Transverse colon (tissue), 4 donors: ENCODE results near the gene MARS1. TPM values are rescaled to one million over a fixed set of nuclear protein-coding genes. Genes with fewer than 3 reads are reported as not detected.
"Not testable (repeated sequence)": the region's sequence is repeated elsewhere in the genome, so short reads cannot be mapped to it uniquely, and the experiment has no call there.

Experiments used
- DNase-seq: peaks from one replicate; pipeline ENCODE4 v3.0.0-alpha.2; 2019
- H3K27ac ChIP-seq, 4 donors: fragments of 200-600 bp; sonication (generic); 2 replicates each; pipeline ENCODE4 v1.5.1; 2016 to 2018; ENCODE audit warnings: inconsistent platforms in 4 of 4
- H3K27me3 ChIP-seq: fragments of 200-600 bp; sonication (generic); 2 replicates; pipeline ENCODE4 v1.5.1; 2017; ENCODE audit warnings: inconsistent platforms
- H3K36me3 ChIP-seq, 4 donors: fragments of 200-600 bp; sonication (generic); 2 replicates each; pipeline ENCODE4 v1.5.1; 2017 to 2019; ENCODE audit warnings: inconsistent platforms in 4 of 4
- H3K4me1 ChIP-seq, 4 donors: fragments of 200-600 bp; sonication (generic); 2 replicates each; pipeline ENCODE4 v1.5.1; 2017 to 2020; ENCODE audit warnings: inconsistent platforms in 4 of 4
- H3K4me3 ChIP-seq, 4 donors: fragments of 200-600 bp; sonication (generic); 1 replicate in 1 of 4; 2 replicates in 3 of 4; pipeline versions ENCODE4 v1.5.1 to v1.6.1; 2017 to 2019; ENCODE audit warnings: inconsistent platforms in 4 of 4
- H3K9me3 ChIP-seq, 2 donors: fragments of 200-600 bp; sonication (generic); 2 replicates each; pipeline ENCODE4 v1.5.1; 2017 to 2019; ENCODE audit warnings: inconsistent platforms in 2 of 2
- EP300 ChIP-seq: sonication (generic); formaldehyde crosslinking; IDR thresholded peaks from one replicate; pipeline ENCODE4 v1.6.1; 2017; ENCODE audit warnings: antibody characterized with exemption, low read depth
- POLR2A ChIP-seq: fragments of 450-650 bp; IDR thresholded peaks from one replicate; pipeline ENCODE4 v1.6.1; 2016; ENCODE audit warnings: antibody characterized with exemption, mild to moderate bottlenecking, moderate library complexity
- POLR2AphosphoS5 ChIP-seq, 3 donors: sonication (generic); formaldehyde crosslinking; IDR thresholded peaks; one replicate each; pipeline ENCODE4 v1.6.1; 2016; ENCODE audit warnings: antibody characterized with exemption in 3 of 3
- WGBS, 2 donors: methylation state at CpG; one replicate each; pipeline ENCODE4 v1.1.5; 2018; ENCODE audit warnings: low coverage in 1 of 2; 5-methylcytosine and 5-hydroxymethylcytosine counted together
- in situ Hi-C, 4 donors: fragments of 200-750 bp; cut with MboI; loops; one replicate each; pipeline versions ENCODE4 v1.15.0 to v1.15.1; 2017; ENCODE audit warnings: low sequenced_read_pairs in 3 of 4, low pct_ligation_motif_present in 1 of 4, low pct_unique_long_range_greater_than_20kb in 1 of 4
- intact Hi-C: fragments of 100-400 bp; cut with DNase I; formaldehyde crosslinking; loops from one replicate; pipeline ENCODE4 v1.15.1; 2023; ENCODE audit warnings: low total_unique reads
- total RNA-seq, 4 donors: library from RNA; depleted of rRNA; stranded (reverse); fragments of >200 nt; gene quantifications; one replicate each; pipeline ENCODE4 v1.1.0, GENCODE V29; 2016
- TF ChIP-seq, protein P1 (sequence below), 5 experiments: fragments of 200-600 bp in 3 of 5; fragments of 450-650 bp in 2 of 5; sonication (generic) in 3 of 5; IDR thresholded peaks; 1 replicate in 2 of 5; 2 replicates in 3 of 5; pipeline ENCODE4 v1.5.1; 2016 to 2017; ENCODE audit warnings: antibody characterized with exemption in 5 of 5, inconsistent platforms in 3 of 5, mild to moderate bottlenecking in 2 of 5, moderate library complexity in 1 of 5

Gene MARS1
- total RNA-seq, 4 donors from 2014 or later, result 39.0 to 184 (median 103) TPM

DNA sequence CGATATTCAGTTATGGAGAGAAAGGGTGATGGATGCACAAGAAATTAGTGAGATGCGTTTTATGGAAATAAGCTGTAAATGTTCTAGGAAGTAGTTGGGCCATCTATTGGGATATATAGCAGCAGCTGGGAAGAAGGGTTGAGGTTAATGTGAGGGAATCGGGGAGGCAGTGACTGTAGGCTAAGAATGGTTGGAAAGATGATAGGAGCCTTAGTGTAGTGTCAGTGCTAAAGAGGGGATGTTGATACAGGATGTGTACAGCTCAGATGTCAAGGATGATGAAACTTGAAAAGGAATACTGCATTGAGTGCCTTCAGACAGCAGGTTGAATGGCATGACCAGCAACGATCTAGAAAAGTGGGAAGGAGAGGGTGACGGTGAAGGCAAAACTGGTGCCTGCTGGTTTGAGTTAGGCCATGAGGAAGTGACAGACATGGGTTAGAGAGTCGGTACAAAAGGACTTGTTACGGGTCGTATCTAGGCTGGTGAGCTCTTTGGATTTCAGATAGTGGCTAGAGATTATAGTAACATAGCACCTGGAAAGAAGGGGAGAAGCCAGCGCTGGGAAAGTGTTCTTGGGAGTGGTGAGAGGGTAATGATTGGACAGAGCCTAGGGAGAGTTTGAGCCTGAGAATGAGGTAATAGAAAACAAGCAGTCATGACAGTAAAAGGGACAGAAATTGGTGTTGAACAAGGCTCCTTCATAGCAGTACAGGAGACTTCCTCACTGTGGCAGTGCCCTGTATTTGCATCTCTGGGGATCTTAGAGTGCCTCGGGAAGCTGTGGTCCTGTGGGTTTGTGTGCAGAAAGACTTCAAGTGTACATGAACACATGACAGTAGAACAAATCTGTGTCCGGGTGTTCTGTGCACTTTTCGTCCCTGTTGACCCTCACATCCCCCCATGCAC, 9.6 kb downstream of the MARS1 start:
- WGBS, 2 donors, result 90 to 91% methylated on average over 9 to 12 of the region's 12 CpGs
- no peak overlapping the region for H3K27ac ChIP-seq
- intact Hi-C loops, result no loop called here
- H3K4me3 ChIP-seq, result no peak overlapping the region
- TF ChIP-seq, protein P1, sequence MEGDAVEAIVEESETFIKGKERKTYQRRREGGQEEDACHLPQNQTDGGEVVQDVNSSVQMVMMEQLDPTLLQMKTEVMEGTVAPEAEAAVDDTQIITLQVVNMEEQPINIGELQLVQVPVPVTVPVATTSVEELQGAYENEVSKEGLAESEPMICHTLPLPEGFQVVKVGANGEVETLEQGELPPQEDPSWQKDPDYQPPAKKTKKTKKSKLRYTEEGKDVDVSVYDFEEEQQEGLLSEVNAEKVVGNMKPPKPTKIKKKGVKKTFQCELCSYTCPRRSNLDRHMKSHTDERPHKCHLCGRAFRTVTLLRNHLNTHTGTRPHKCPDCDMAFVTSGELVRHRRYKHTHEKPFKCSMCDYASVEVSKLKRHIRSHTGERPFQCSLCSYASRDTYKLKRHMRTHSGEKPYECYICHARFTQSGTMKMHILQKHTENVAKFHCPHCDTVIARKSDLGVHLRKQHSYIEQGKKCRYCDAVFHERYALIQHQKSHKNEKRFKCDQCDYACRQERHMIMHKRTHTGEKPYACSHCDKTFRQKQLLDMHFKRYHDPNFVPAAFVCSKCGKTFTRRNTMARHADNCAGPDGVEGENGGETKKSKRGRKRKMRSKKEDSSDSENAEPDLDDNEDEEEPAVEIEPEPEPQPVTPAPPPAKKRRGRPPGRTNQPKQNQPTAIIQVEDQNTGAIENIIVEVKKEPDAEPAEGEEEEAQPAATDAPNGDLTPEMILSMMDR (IDR thresholded peaks at IDR 0.05), result no peak
- TF ChIP-seq POLR2AphosphoS5 (IDR thresholded peaks at IDR 0.05), result no peak
- TF ChIP-seq EP300, result no peak
- no peak for TF ChIP-seq POLR2A
- in situ Hi-C loops, result no loop called here
- no peaks in the 10 kb centered on the region for H3K4me1 ChIP-seq
- no peak for DNase-seq
- peaks cover 0 to 31% (median 13%) of the 10 kb centered on the region in 4 donors for H3K36me3 ChIP-seq
- H3K27me3 ChIP-seq, result no peaks in the 10 kb centered on the region
- H3K9me3 ChIP-seq, result no peaks in the 10 kb centered on the region

DNA sequence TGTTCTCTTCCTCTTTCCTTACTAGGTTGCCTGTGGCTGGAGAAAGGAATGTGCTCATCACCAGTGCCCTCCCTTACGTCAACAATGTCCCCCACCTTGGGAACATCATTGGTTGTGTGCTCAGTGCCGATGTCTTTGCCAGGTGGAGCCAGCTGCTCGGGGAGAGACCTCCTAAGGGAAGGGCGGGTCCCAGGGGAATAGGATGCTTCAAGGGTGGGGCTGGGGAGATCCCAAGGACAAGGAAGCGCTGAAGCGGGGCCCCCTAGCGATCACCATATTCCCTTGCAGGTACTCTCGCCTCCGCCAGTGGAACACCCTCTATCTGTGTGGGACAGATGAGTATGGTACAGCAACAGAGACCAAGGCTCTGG, 10.2 kb downstream of the MARS1 start:
- in situ Hi-C loops, result no loop called here
- Histone ChIP-seq H3K4me3 (no peak overlapping the region), H3K4me1 (no peaks in the 10 kb centered on the region), H3K9me3 (no peaks in the 10 kb centered on the region), H3K27me3 (no peaks in the 10 kb centered on the region), H3K36me3 (peaks cover 0 to 28% (median 14%) of the 10 kb centered on the region in 4 donors), H3K27ac (no peak overlapping the region)
- TF ChIP-seq EP300 (no peak), POLR2A (no peak), POLR2AphosphoS5 (IDR thresholded peaks at IDR 0.05) (no peak)
- TF ChIP-seq, protein P1 (IDR thresholded peaks at IDR 0.05), result no peak
- intact Hi-C loops, result no loop called here
- 80 to 86% methylated on average over 1 to 9 of the region's 9 CpGs for whole genome bisulfite sequencing, 2 donors
- no peak for DNase-seq

- Histone ChIP-seq H3K4me3 (no peak overlapping the region), H3K9me3 (no peaks in the 10 kb centered on the region), H3K4me1 (no peaks in the 10 kb centered on the region), H3K27me3 (no peaks in the 10 kb centered on the region), H3K36me3 (peaks cover 0 to 32% (median 16%) of the 10 kb centered on the region in 4 donors), H3K27ac (no peak overlapping the region)
- in situ Hi-C loops (no loop called here), intact Hi-C loops (no loop called here)
- DNase-seq, result no peak
- WGBS, 2 donors, result 71 to 98% methylated on average over 1 to 4 of the region's 4 CpGs
- no peak for TF ChIP-seq POLR2A
- no peak for TF ChIP-seq EP300
- TF ChIP-seq, protein P1 (IDR thresholded peaks at IDR 0.05), result no peak
- TF ChIP-seq POLR2AphosphoS5 (IDR thresholded peaks at IDR 0.05), result no peak
Observed at GRCh38 chr12:57498571-57498970, 10.7 kb downstream of the MARS1 start.

DNA sequence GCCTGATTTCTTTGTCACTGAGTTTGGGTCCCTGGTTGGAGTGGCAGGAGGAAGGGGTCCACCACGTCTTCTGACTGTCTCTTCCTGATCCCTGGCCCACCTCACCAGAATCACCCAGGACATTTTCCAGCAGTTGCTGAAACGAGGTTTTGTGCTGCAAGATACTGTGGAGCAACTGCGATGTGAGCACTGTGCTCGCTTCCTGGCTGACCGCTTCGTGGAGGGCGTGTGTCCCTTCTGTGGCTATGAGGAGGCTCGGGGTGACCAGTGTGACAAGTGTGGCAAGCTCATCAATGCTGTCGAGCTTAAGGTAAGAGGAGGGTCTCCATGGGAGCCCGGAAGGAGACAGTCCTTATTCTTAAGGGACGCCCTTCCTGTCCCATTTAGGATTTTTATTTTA, 12.3 kb downstream of the MARS1 start:
- intact Hi-C loops (no loop called here), in situ Hi-C loops (no loop called here)
- WGBS, 2 donors, result 94% methylated on average over 5 to 11 of the region's 11 CpGs
- Histone ChIP-seq H3K4me1 (no peaks in the 10 kb centered on the region), H3K27me3 (no peaks in the 10 kb centered on the region), H3K36me3 (peaks cover 0 to 45% (median 21%) of the 10 kb centered on the region in 4 donors), H3K27ac (no peak overlapping the region), H3K4me3 (no peak overlapping the region), H3K9me3 (no peaks in the 10 kb centered on the region)
- no peak for DNase-seq
- TF ChIP-seq POLR2A (no peak), POLR2AphosphoS5 (IDR thresholded peaks at IDR 0.05) (no peak), EP300 (no peak)
- TF ChIP-seq, protein P1 (IDR thresholded peaks at IDR 0.05), result no peak

DNA sequence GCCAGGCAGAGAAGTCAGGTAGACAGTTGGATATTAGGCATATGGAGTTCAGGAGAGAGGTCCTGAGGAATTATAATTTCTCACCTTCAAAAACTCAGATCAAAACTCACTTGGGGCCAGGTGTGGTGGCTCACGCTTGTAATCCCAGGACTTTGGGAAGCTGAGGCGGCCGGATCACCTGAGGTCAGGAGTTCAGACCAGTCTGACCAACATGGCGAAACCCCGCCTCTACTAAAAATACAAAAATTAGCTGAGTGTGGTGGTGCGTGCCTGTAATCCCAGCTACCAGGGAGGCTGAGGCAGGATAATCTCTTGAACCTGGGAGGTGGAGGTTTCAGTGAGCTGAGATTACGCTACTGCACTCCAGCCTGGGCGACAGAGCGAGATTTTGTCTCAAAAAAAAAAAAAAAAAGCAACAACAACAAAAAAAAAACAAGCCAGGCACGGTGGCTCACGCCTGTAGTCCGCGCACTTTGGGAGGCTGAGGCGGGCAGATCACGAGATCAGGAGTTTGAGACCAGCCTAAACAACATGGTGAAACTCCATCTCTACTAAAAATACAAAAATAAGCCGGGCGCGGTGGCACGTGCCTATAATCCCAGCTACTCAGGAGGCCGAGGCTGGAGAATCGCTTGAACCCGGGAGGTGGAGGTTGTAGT, 14.6 kb downstream of the MARS1 start:
- DNase-seq, H3K27ac ChIP-seq, in situ Hi-C loops, H3K4me1 ChIP-seq, H3K4me3 ChIP-seq, intact Hi-C loops, H3K9me3 ChIP-seq, H3K27me3 ChIP-seq: not testable (repeated sequence)
- 97% methylated on average over 18 to 22 of the region's 22 CpGs for WGBS, 2 donors
- H3K36me3 ChIP-seq, result peaks cover 0 to 57% (median 29%) of the 10 kb centered on the region in 4 donors

DNA sequence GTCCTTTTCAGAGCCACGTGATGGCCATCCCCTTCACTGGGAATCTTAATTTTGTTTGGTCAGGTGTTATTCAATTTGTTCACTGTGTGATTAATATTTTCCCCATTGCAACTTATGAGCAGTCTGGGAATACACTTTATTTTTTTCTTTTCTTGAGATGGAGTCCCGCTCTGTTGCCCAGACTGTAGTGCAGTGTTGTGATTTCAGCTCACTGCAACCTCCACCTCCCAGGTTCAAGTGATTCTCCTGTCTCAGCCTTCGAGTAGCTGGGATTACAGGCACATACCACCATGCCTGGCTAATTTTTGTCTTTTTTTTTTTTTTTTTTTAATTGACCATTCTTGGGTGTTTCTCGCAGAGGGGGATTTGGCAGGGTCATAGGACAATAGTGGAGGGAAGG, 18.7 kb downstream of the MARS1 start:
- H3K9me3 ChIP-seq, H3K4me1 ChIP-seq, H3K4me3 ChIP-seq, intact Hi-C loops, H3K27ac ChIP-seq, DNase-seq, H3K27me3 ChIP-seq, in situ Hi-C loops: not testable (repeated sequence)
- 75 to 93% methylated on average over 3 to 4 of the region's 4 CpGs for WGBS, 2 donors
- peaks cover 0 to 54% (median 19%) of the 10 kb centered on the region in 4 donors for H3K36me3 ChIP-seq
